A549 (cell line): ENCODE measurements around the gene TRPM4. TPM values are rescaled to one million over a fixed set of nuclear protein-coding genes. Genes with fewer than 3 reads are reported as not detected.
A peak's percentile ranks its signal among the peaks of the same experiment; 100 is the strongest.

Source experiments
- ATOH8 ChIP-seq: fragments of 250-450 bp; sonication (Bioruptor Pico); IDR thresholded peaks from 2 replicates; pipeline ENCODE4 v1.5.0; 2020; ENCODE audit warnings: low read depth, mild to moderate bottlenecking, moderate library complexity
- BHLHE40 ChIP-seq: IDR thresholded peaks from 2 replicates; pipeline ENCODE4 v1.6.1; 2012; ENCODE audit warnings: low read depth, low read length, inconsistent platforms
- CEBPB ChIP-seq, 2 experiments: fragments of >200 bp in 1 of 2; sonication (Bioruptor Twin) in 1 of 2; formaldehyde crosslinking in 1 of 2; IDR thresholded peaks; 2 replicates each; pipeline ENCODE4 v1.6.1; 2012 to 2016
- EP300 ChIP-seq, 2 experiments: fragments of >200 bp; sonication (Bioruptor Twin); formaldehyde crosslinking; IDR thresholded peaks; 2 replicates in 1 of 2; 3 replicates in 1 of 2; pipeline ENCODE4 v1.6.1; 2016 to 2017
- FOSL2 ChIP-seq, 2 experiments: fragments of 450-650 bp in 1 of 2; fragments of >200 bp in 1 of 2; sonication (Bioruptor Twin) in 1 of 2; formaldehyde crosslinking; IDR thresholded peaks; 2 replicates each; pipeline versions ENCODE4 v1.5.0 to v1.6.1; 2016 to 2020; ENCODE audit warnings: mild to moderate bottlenecking in 1 of 2, moderate library complexity in 1 of 2
- FOXS1 ChIP-seq: fragments of 250-450 bp; sonication (Bioruptor Pico); IDR thresholded peaks from 2 replicates; pipeline ENCODE4 v1.5.0; 2020; ENCODE audit warnings: mild to moderate bottlenecking, moderate library complexity
- HDAC2 ChIP-seq: fragments of 200-600 bp; sonication (generic); IDR thresholded peaks from 2 replicates; pipeline ENCODE4 v1.6.1; 2016
- HES2 ChIP-seq: fragments of >200 bp; sonication (Bioruptor Twin); formaldehyde crosslinking; IDR thresholded peaks from 2 replicates; pipeline ENCODE4 v1.6.1; 2016
- HEYL ChIP-seq: fragments of 250-450 bp; sonication (Bioruptor Pico); IDR thresholded peaks from 2 replicates; pipeline ENCODE4 v1.8.0; 2021; ENCODE audit warnings: mild to moderate bottlenecking, moderate library complexity
- HMGXB4 ChIP-seq: fragments of 250-450 bp; sonication (Bioruptor Pico); IDR thresholded peaks from 2 replicates; pipeline ENCODE4 v1.5.0; 2021; ENCODE audit warnings: mild to moderate bottlenecking, moderate library complexity, borderline replicate concordance
- HOXA7 ChIP-seq: fragments of 250-450 bp; sonication (Bioruptor Pico); IDR thresholded peaks from 2 replicates; pipeline ENCODE4 v1.5.0; 2020; ENCODE audit warnings: mild to moderate bottlenecking, moderate library complexity
- HOXB5 ChIP-seq: fragments of 250-450 bp; sonication (Bioruptor Pico); IDR thresholded peaks from 2 replicates; pipeline ENCODE4 v1.5.0; 2020; ENCODE audit warnings: mild to moderate bottlenecking, moderate library complexity
- KDM1A ChIP-seq: fragments of 200-600 bp; sonication (generic); IDR thresholded peaks from 2 replicates; pipeline ENCODE4 v1.6.1; 2016; ENCODE audit warnings: low read depth, mild to moderate bottlenecking
- KDM5A ChIP-seq: fragments of 200-600 bp; sonication (generic); IDR thresholded peaks from 2 replicates; pipeline ENCODE4 v1.6.1; 2016; ENCODE audit warnings: antibody characterized with exemption, mild to moderate bottlenecking
- MAFK ChIP-seq: fragments of 450-650 bp; IDR thresholded peaks from 2 replicates; pipeline ENCODE4 v1.6.1; 2014; ENCODE audit not compliant: partially characterized antibody
- MAX ChIP-seq: IDR thresholded peaks from 2 replicates; pipeline ENCODE4 v1.6.1; 2012
- MAZ ChIP-seq: fragments of 150-350 bp; IDR thresholded peaks from 2 replicates; pipeline ENCODE4 v1.6.1; 2014; ENCODE audit warnings: antibody characterized with exemption, low read depth, low read length, borderline replicate concordance
- MYC ChIP-seq: IDR thresholded peaks from 2 replicates; pipeline ENCODE4 v1.6.1; 2012; ENCODE audit warnings: mild to moderate bottlenecking, inconsistent platforms, low read length, improper control_type of control experiment, borderline replicate concordance
- NR3C1 ChIP-seq: fragments of >200 bp; sonication (Bioruptor Twin); formaldehyde crosslinking; IDR thresholded peaks from 3 replicates; pipeline ENCODE4 v1.6.1; 2017
- PHF8 ChIP-seq: fragments of 200-600 bp; sonication (generic); IDR thresholded peaks from 2 replicates; pipeline ENCODE4 v1.6.1; 2016; ENCODE audit warnings: low read depth, mild to moderate bottlenecking, antibody characterized with exemption, moderate library complexity, borderline replicate concordance
- POLR2A ChIP-seq: IDR thresholded peaks from 2 replicates; pipeline ENCODE4 v1.6.1; 2012; ENCODE audit warnings: mild to moderate bottlenecking, low read length
- POLR2AphosphoS2 ChIP-seq: conservative IDR thresholded peaks from 2 replicates; pipeline ENCODE4 v1.6.1; 2012; ENCODE audit warnings: low read length, improper control_type of control experiment, inconsistent platforms
- RARB ChIP-seq: fragments of 250-450 bp; sonication (Bioruptor Pico); IDR thresholded peaks from 2 replicates; pipeline ENCODE4 v1.8.0; 2021; ENCODE audit warnings: mild to moderate bottlenecking, moderate library complexity
- RCOR1 ChIP-seq: fragments of 150-350 bp; IDR thresholded peaks from 2 replicates; pipeline ENCODE4 v1.6.1; 2014; ENCODE audit warnings: antibody characterized with exemption, low read length, low read depth
- RFX5 ChIP-seq: fragments of 450-650 bp; IDR thresholded peaks from 2 replicates; pipeline ENCODE4 v1.7.1; 2014; ENCODE audit warnings: antibody characterized with exemption, mild to moderate bottlenecking, moderate library complexity
- RNF2 ChIP-seq: fragments of 200-600 bp; sonication (generic); IDR thresholded peaks from 2 replicates; pipeline ENCODE4 v1.6.1; 2016; ENCODE audit warnings: low read depth, mild to moderate bottlenecking, antibody characterized with exemption, moderate library complexity, borderline replicate concordance
- TFCP2L1 ChIP-seq: fragments of 250-450 bp; sonication (Bioruptor Pico); IDR thresholded peaks from 2 replicates; pipeline ENCODE4 v1.5.0; 2021; ENCODE audit warnings: mild to moderate bottlenecking
- ZC3H11A ChIP-seq: fragments of 450-650 bp; IDR thresholded peaks from 2 replicates; pipeline ENCODE4 v1.6.1; 2014; ENCODE audit warnings: antibody characterized with exemption, mild to moderate bottlenecking
- ZNF302 ChIP-seq: fragments of 250-450 bp; sonication (Bioruptor Pico); IDR thresholded peaks from 2 replicates; pipeline ENCODE4 v1.9.0; 2021; ENCODE audit warnings: inconsistent platforms, mild to moderate bottlenecking, moderate library complexity
- ZSCAN20 ChIP-seq: fragments of 250-450 bp; sonication (Bioruptor Pico); IDR thresholded peaks from 2 replicates; pipeline ENCODE4 v1.8.0; 2022; ENCODE audit warnings: mild to moderate bottlenecking, moderate library complexity
- polyA plus RNA-seq, 4 experiments: library from polyadenylated mRNA; depleted of rRNA in 3 of 4; stranded (reverse); fragments of >200 nt; fragmentation: RNase III in 1 of 4; extraction: RNeasy Plus Mini Kit Qiagen cat#74134 plus additional on column Dnase treatment in 1 of 4; gene quantifications; 2 replicates in 3 of 4; 3 replicates in 1 of 4; pipeline ENCODE4 v1.2.3, GENCODE V29; 2011 to 2017
- TF ChIP-seq, protein P1 (sequence below): IDR thresholded peaks from 2 replicates; pipeline ENCODE4 v1.6.1; 2012
- TF ChIP-seq, protein P2 (sequence below): fragments of 200-600 bp; sonication (generic); IDR thresholded peaks from 2 replicates; pipeline ENCODE4 v1.6.1; 2016; ENCODE audit warnings: antibody characterized with exemption, mild to moderate bottlenecking, moderate library complexity
- TF ChIP-seq, protein P3 (sequence below): fragments of 450-650 bp; IDR thresholded peaks from 2 replicates; pipeline ENCODE4 v1.6.1; 2014; ENCODE audit warnings: antibody characterized with exemption

The TRPM4 gene
- polyA plus RNA-seq, 2 of the 4 experiments (the other 2 are of a cell fraction) = 4.7 to 9.1 TPM

GRCh38 chr19:49127674-49128544 is 29.7 kb upstream of the TRPM4 start (continued):
- TF ChIP-seq HOXB5 (CRISPR knock-in tag) (peak; percentile 96), MAX (peak; percentile 100), KDM1A (no peak), ZC3H11A (peak; percentile 16; the same call in 1 of the 2 replicates), POLR2A (peak; percentile 82), MAFK (peak; percentile 73), RFX5 (peak; percentile 62; the same call in 1 of the 2 replicates), HMGXB4 (CRISPR knock-in tag) (peak; percentile 68; the same call in 1 of the 2 replicates), POLR2AphosphoS2 (no peak), ATOH8 (CRISPR knock-in tag) (peak; percentile 96), TFCP2L1 (CRISPR knock-in tag) (peak; percentile 82; the same call in 1 of the 2 replicates), KDM5A (no peak), RARB (CRISPR knock-in tag) (no peak), CEBPB (IDR thresholded peaks at IDR 0.05) (no peak), RNF2 (peak; percentile 98; the same call in 1 of the 2 replicates), FOSL2 (IDR thresholded peaks at IDR 0.05) (no peak), FOSL2 (CRISPR knock-in tag; IDR thresholded peaks at IDR 0.05) (no peak), NR3C1 (no peak), HOXA7 (CRISPR knock-in tag) (no peak; the same call in 1 of the 2 replicates), RCOR1 (no peak), PHF8 (peak; percentile 24; the same call in 1 of the 2 replicates), FOXS1 (CRISPR knock-in tag) (peak; percentile 82), MYC (peak; percentile 70; the same call in 1 of the 2 replicates), HEYL (peak; percentile 85; the same call in 1 of the 2 replicates), HES2 (no peak), ZNF302 (CRISPR knock-in tag) (peak; percentile 90), ZSCAN20 (CRISPR knock-in tag) (peak; percentile 90), MAZ (no peak; the same call in 1 of the 2 replicates), BHLHE40 (no peak), EP300 (IDR thresholded peaks at IDR 0.05) (no peak), HDAC2 (peak; percentile 73; the same call in 1 of the 2 replicates)
- TF ChIP-seq, protein P1, sequence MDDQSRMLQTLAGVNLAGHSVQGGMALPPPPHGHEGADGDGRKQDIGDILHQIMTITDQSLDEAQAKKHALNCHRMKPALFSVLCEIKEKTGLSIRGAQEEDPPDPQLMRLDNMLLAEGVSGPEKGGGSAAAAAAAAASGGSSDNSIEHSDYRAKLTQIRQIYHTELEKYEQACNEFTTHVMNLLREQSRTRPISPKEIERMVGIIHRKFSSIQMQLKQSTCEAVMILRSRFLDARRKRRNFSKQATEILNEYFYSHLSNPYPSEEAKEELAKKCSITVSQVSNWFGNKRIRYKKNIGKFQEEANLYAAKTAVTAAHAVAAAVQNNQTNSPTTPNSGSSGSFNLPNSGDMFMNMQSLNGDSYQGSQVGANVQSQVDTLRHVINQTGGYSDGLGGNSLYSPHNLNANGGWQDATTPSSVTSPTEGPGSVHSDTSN = no peak
- TF ChIP-seq, protein P2, sequence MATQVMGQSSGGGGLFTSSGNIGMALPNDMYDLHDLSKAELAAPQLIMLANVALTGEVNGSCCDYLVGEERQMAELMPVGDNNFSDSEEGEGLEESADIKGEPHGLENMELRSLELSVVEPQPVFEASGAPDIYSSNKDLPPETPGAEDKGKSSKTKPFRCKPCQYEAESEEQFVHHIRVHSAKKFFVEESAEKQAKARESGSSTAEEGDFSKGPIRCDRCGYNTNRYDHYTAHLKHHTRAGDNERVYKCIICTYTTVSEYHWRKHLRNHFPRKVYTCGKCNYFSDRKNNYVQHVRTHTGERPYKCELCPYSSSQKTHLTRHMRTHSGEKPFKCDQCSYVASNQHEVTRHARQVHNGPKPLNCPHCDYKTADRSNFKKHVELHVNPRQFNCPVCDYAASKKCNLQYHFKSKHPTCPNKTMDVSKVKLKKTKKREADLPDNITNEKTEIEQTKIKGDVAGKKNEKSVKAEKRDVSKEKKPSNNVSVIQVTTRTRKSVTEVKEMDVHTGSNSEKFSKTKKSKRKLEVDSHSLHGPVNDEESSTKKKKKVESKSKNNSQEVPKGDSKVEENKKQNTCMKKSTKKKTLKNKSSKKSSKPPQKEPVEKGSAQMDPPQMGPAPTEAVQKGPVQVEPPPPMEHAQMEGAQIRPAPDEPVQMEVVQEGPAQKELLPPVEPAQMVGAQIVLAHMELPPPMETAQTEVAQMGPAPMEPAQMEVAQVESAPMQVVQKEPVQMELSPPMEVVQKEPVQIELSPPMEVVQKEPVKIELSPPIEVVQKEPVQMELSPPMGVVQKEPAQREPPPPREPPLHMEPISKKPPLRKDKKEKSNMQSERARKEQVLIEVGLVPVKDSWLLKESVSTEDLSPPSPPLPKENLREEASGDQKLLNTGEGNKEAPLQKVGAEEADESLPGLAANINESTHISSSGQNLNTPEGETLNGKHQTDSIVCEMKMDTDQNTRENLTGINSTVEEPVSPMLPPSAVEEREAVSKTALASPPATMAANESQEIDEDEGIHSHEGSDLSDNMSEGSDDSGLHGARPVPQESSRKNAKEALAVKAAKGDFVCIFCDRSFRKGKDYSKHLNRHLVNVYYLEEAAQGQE = no peak
- TF ChIP-seq, protein P3, sequence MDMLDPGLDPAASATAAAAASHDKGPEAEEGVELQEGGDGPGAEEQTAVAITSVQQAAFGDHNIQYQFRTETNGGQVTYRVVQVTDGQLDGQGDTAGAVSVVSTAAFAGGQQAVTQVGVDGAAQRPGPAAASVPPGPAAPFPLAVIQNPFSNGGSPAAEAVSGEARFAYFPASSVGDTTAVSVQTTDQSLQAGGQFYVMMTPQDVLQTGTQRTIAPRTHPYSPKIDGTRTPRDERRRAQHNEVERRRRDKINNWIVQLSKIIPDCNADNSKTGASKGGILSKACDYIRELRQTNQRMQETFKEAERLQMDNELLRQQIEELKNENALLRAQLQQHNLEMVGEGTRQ = peak; percentile 78
